AG04449 (cell line): ENCODE results near the gene RBBP6.

Experiments used
- CTCF ChIA-PET: fragments of 350-600 bp; formaldehyde crosslinking; extraction: SDS; loops from one replicate; lab custom pipeline; 2021; ENCODE audit warnings: antibody characterized with exemption; lab: Yijun Ruan, JAX
- POLR2A ChIA-PET: fragments of 400-600, 350-600 bp; formaldehyde crosslinking; extraction: SDS; loops from one replicate; lab custom pipeline; 2020; ENCODE audit warnings: antibody characterized with exemption, inconsistent platforms; lab: Yijun Ruan, JAX
- DNase-seq: peaks from one replicate; pipeline ENCODE4 v3.0.0-alpha.2; 2010; ENCODE audit warnings: low read depth, low spot score
- H3K4me3 ChIP-seq: 2 replicates; pipeline ENCODE4 v1.5.1; 2011; ENCODE audit warnings: low read depth, mild to moderate bottlenecking, control low read depth, low read length
- CTCF ChIP-seq: IDR thresholded peaks from one replicate; pipeline ENCODE4 v1.5.1; 2011; ENCODE audit warnings: mild to moderate bottlenecking, moderate library complexity, low read length, control low read depth, inconsistent platforms; ENCODE audit not compliant: insufficient read depth; ENCODE audit errors: missing control alignments

RBBP6 gene

GRCh38 chr16:24580665-24581064 lies 41.3 kb downstream of the RBBP6 start:
- peak; percentile 28 for TF ChIP-seq CTCF
- ChIA-PET CTCF (interaction anchor here (0.7 to 4.5 kb wide), 41 partner anchors 8 to 596 kb away, joined by 3 to 72 read pairs (median 5); no protein-coding TSS in a partner anchor), POLR2A (no interaction called here)

GRCh38 chr16:24583494-24583893 lies 44.1 kb downstream of the RBBP6 start:
- no peak overlapping the region for H3K4me3 ChIP-seq
- DNase-seq: no peak
- no peak for TF ChIP-seq CTCF
- CTCF ChIA-PET: no interaction called here
- POLR2A ChIA-PET: no interaction called here

More at GRCh38 chr16:24580665-24581064, 41.3 kb downstream of the RBBP6 start:
- no peak overlapping the region for H3K4me3 ChIP-seq
- peak; percentile 14 for DNase-seq

- POLR2A ChIA-PET: no interaction called here
These were observed 50.6 kb downstream of the RBBP6 start for GRCh38 chr16:24589997-24590396.

GRCh38 chr16:24598777-24599437 lies 59.5 kb downstream of the RBBP6 start:
- ChIA-PET POLR2A (no interaction called here), CTCF (interaction anchor here (0.9 to 1.1 kb wide), 3 partner anchors 10 to 12 kb away, joined by 3 read pairs; no protein-coding TSS in a partner anchor)
- no peak for DNase-seq
- no peak overlapping the region for H3K4me3 ChIP-seq
- TF ChIP-seq CTCF: no peak

More at GRCh38 chr16:24589997-24590396, 50.6 kb downstream of the RBBP6 start:
- no peak for DNase-seq
- H3K4me3 ChIP-seq: no peak overlapping the region
- CTCF ChIA-PET: no interaction called here
- TF ChIP-seq CTCF: no peak

GRCh38 chr16:24609417-24609739 lies 70.0 kb downstream of the RBBP6 start:
- TF ChIP-seq CTCF: no peak
- CTCF ChIA-PET: interaction anchor here (0.9 to 1.2 kb wide), 2 partner anchors 10 to 29 kb away, joined by 3 to 4 read pairs; no protein-coding TSS in a partner anchor
- no peak for DNase-seq
- POLR2A ChIA-PET: no interaction called here
- H3K4me3 ChIP-seq: no peak overlapping the region

- ChIA-PET CTCF (interaction anchor here (0.9 to 1.2 kb wide), 2 partner anchors 11 to 30 kb away, joined by 3 to 4 read pairs; no protein-coding TSS in a partner anchor), POLR2A (no interaction called here)
- no peak for DNase-seq
- H3K4me3 ChIP-seq: peak overlapping the region; percentile 32
- TF ChIP-seq CTCF: no peak
These were observed 70.5 kb downstream of the RBBP6 start for GRCh38 chr16:24609740-24610415.
